Measurements from ENCODE around the gene PANK4. TPM values are rescaled to one million over a fixed set of nuclear protein-coding genes. Genes with fewer than 3 reads are reported as not detected.

The PANK4 gene
- total RNA-seq, 1 donor from 2014 or later, result 26.3 TPM

- H3K4me3 ChIP-seq (ENCODE audit: insufficient read depth, low read depth, low read length), result no peak overlapping the region
- peaks cover 18% of the 10 kb centered on the region for H3K4me1 ChIP-seq (ENCODE audit: insufficient read depth, low read length)
- no peak for FAIRE-seq
- H2AFZ ChIP-seq (ENCODE audit: low read depth, low read length), result no peak overlapping the region
- H3K4me1 Mint-ChIP-seq (ENCODE audit: low read depth, unreplicated experiment), result no peaks in the 10 kb centered on the region
- H3K27ac Mint-ChIP-seq (ENCODE audit: unreplicated experiment), result no peak overlapping the region
- no peaks in the 10 kb centered on the region for H3K79me2 ChIP-seq (ENCODE audit: insufficient read depth, low read length)
- H3K9ac ChIP-seq (ENCODE audit: low read length), result no peak overlapping the region
- H3K9me3 ChIP-seq (ENCODE audit: insufficient read depth, low read depth, low read length), result no peaks in the 10 kb centered on the region
- H3K4me3 Mint-ChIP-seq (ENCODE audit: unreplicated experiment), result no peak overlapping the region
- peaks cover 2% of the 10 kb centered on the region for H3K27me3 ChIP-seq (ENCODE audit: insufficient read depth, low read length)
- no peaks in the 10 kb centered on the region for H3K9me3 Mint-ChIP-seq (ENCODE audit: unreplicated experiment)
- H3K36me3 Mint-ChIP-seq (ENCODE audit: low read depth, unreplicated experiment), result no peaks in the 10 kb centered on the region
- TF ChIP-seq CTCF (IDR thresholded peaks at IDR 0.05; ENCODE audit: insufficient read depth, low read depth, low read length) (no peak), EZH2 (IDR thresholded peaks at IDR 0.05; ENCODE audit: insufficient read depth, low read length) (no peak)
- H3K27ac ChIP-seq (ENCODE audit: low read depth, low read length), result no peak overlapping the region
- H4K20me1 ChIP-seq (ENCODE audit: insufficient read depth, low read length), result no peaks in the 10 kb centered on the region
- DNase-seq (ENCODE audit: low read depth), result no peak
- H3K4me2 ChIP-seq (ENCODE audit: low read length), result no peak overlapping the region
- H3K27me3 Mint-ChIP-seq (ENCODE audit: low read depth, unreplicated experiment), result peaks cover 20% of the 10 kb centered on the region
- no peaks in the 10 kb centered on the region for H3K36me3 ChIP-seq (ENCODE audit: insufficient read depth, low read length)
These were observed 15.3 kb upstream of the PANK4 start for GRCh38 chr1:2541619-2542245.

GRCh38 chr1:2540816-2541492 lies 14.6 kb upstream of the PANK4 start:
- Histone ChIP-seq H3K9ac (ENCODE audit: low read length) (no peak overlapping the region), H2AFZ (ENCODE audit: low read depth, low read length) (no peak overlapping the region), H3K9me3 (ENCODE audit: insufficient read depth, low read depth, low read length) (no peaks in the 10 kb centered on the region), H3K4me1 (ENCODE audit: insufficient read depth, low read length) (peaks cover 13% of the 10 kb centered on the region), H3K4me3 (ENCODE audit: insufficient read depth, low read depth, low read length) (no peak overlapping the region), H3K27ac (ENCODE audit: low read depth, low read length) (no peak overlapping the region), H3K79me2 (ENCODE audit: insufficient read depth, low read length) (no peaks in the 10 kb centered on the region), H4K20me1 (ENCODE audit: insufficient read depth, low read length) (no peaks in the 10 kb centered on the region), H3K4me2 (ENCODE audit: low read length) (peak overlapping the region; percentile 19), H3K36me3 (ENCODE audit: insufficient read depth, low read length) (no peaks in the 10 kb centered on the region), H3K27me3 (ENCODE audit: insufficient read depth, low read length) (peaks cover 2% of the 10 kb centered on the region)
- H3K4me3 Mint-ChIP-seq (ENCODE audit: unreplicated experiment), result no peak overlapping the region
- no peak overlapping the region for H3K27ac Mint-ChIP-seq (ENCODE audit: unreplicated experiment)
- DNase-seq (ENCODE audit: low read depth) (no peak), FAIRE-seq (no peak)
- H3K27me3 Mint-ChIP-seq (ENCODE audit: low read depth, unreplicated experiment), result peaks cover 25% of the 10 kb centered on the region
- H3K36me3 Mint-ChIP-seq (ENCODE audit: low read depth, unreplicated experiment), result no peaks in the 10 kb centered on the region
- TF ChIP-seq EZH2 (IDR thresholded peaks at IDR 0.05; ENCODE audit: insufficient read depth, low read length) (no peak), CTCF (IDR thresholded peaks at IDR 0.05; ENCODE audit: insufficient read depth, low read depth, low read length) (no peak)
- no peaks in the 10 kb centered on the region for H3K4me1 Mint-ChIP-seq (ENCODE audit: low read depth, unreplicated experiment)
- no peaks in the 10 kb centered on the region for H3K9me3 Mint-ChIP-seq (ENCODE audit: unreplicated experiment)
